ENCODE measurements around the gene FYCO1.

FYCO1 gene

GRCh38 chr3:45912435-45912834 is 83.2 kb downstream of the FYCO1 start:
- DNase-seq: no peak

GRCh38 chr3:45911511-45912226 is 84.0 kb downstream of the FYCO1 start:
- no peak for DNase-seq

- DNase-seq: no peak
Measured at GRCh38 chr3:45910892-45911291, 84.7 kb downstream of the FYCO1 start.

GRCh38 chr3:45909542-45909941 is 86.1 kb downstream of the FYCO1 start:
- DNase-seq: no peak

GRCh38 chr3:45908761-45909160 is 86.9 kb downstream of the FYCO1 start:
- DNase-seq: no peak

GRCh38 chr3:45907769-45908705 is 87.6 kb downstream of the FYCO1 start:
- no peak for DNase-seq

- no peak for DNase-seq
Measured at GRCh38 chr3:45906681-45907407, 88.8 kb downstream of the FYCO1 start.

GRCh38 chr3:45905755-45906154 is 89.9 kb downstream of the FYCO1 start:
- no peak for DNase-seq

- DNase-seq: no peak
Measured at GRCh38 chr3:45904931-45905330, 90.7 kb downstream of the FYCO1 start.

GRCh38 chr3:45896956-45897355 is 98.7 kb downstream of the FYCO1 start:
- no peak for DNase-seq

GRCh38 chr3:45895686-45896468 is 99.7 kb downstream of the FYCO1 start:
- DNase-seq: no peak

- no peak for DNase-seq
Measured at GRCh38 chr3:45894015-45894414, 101.6 kb downstream of the FYCO1 start.

- DNase-seq: no peak
Measured at GRCh38 chr3:45892161-45892560, 103.5 kb downstream of the FYCO1 start.

GRCh38 chr3:45890405-45890804 is 105.2 kb downstream of the FYCO1 start:
- DNase-seq: no peak

- DNase-seq: no peak
Measured at GRCh38 chr3:45889337-45889736, 106.3 kb downstream of the FYCO1 start.

- DNase-seq: no peak
Measured at GRCh38 chr3:45887759-45888511, 107.7 kb downstream of the FYCO1 start.

- no peak for DNase-seq
Measured at GRCh38 chr3:45887285-45887684, 108.3 kb downstream of the FYCO1 start.

GRCh38 chr3:45885979-45886705 is 109.5 kb downstream of the FYCO1 start, which contains the start of gene CCR9:
TSS of gene CCR9 (plus strand) at chr3:45886543. CDS start at chr3:45894934, 8,391 bp downstream.
- no peak for DNase-seq

GRCh38 chr3:45884368-45885201 is 111.0 kb downstream of the FYCO1 start:
- no peak for DNase-seq

All from T-helper 9 cell (primary cell).